Type B pancreatic cell (in vitro differentiated cells): ENCODE measurements around the gene PIGM. TPM values are rescaled to one million over a fixed set of nuclear protein-coding genes. Genes with fewer than 3 reads are reported as not detected.
"Not testable (repeated sequence)": the region's sequence is repeated elsewhere in the genome, so short reads cannot be mapped to it uniquely, and the experiment has no call there.

Experiments used
- DNase-seq: peaks from one replicate; pipeline ENCODE4 v3.0.0; 2021; ENCODE audit warnings: mixed read lengths; ENCODE audit not compliant: unreplicated experiment; ENCODE audit errors: extremely low spot score
- H3K27ac Mint-ChIP-seq: 2 replicates; pipeline ENCODE4 v1.8.0; 2021; ENCODE audit warnings: mild to moderate bottlenecking, mixed read lengths
- H3K27me3 Mint-ChIP-seq: 2 replicates; pipeline ENCODE4 v1.8.0; 2021; ENCODE audit warnings: mixed read lengths
- H3K36me3 Mint-ChIP-seq: 2 replicates; pipeline ENCODE4 v1.8.0; 2021; ENCODE audit warnings: mixed read lengths
- H3K4me1 Mint-ChIP-seq: one replicate; pipeline ENCODE4 v1.8.0; 2021; ENCODE audit warnings: mixed read lengths; ENCODE audit not compliant: unreplicated experiment
- H3K4me3 Mint-ChIP-seq: 2 replicates; pipeline ENCODE4 v1.8.0; 2021; ENCODE audit warnings: mild to moderate bottlenecking, mixed read lengths
- H3K9me3 Mint-ChIP-seq: 2 replicates; pipeline ENCODE4 v1.8.0; 2021; ENCODE audit warnings: mixed read lengths
- CTCF ChIP-seq: fragments of 200-600 bp; sonication (generic); conservative IDR thresholded peaks from 2 replicates; pipeline ENCODE4 v1.5.0; 2021; ENCODE audit warnings: antibody characterized with exemption, mild to moderate bottlenecking
- total RNA-seq: library from RNA; stranded (reverse); gene quantifications from 2 replicates; pipeline ENCODE4 v1.2.1, GENCODE V29; 2021; ENCODE audit warnings: low replicate concordance

Gene PIGM
- total RNA-seq, 1 donor from 2014 or later: 12.0 TPM

- H3K4me1 Mint-ChIP-seq: no peaks in the 10 kb centered on the region
- H3K4me3 Mint-ChIP-seq: no peak overlapping the region
- no peaks in the 10 kb centered on the region for H3K9me3 Mint-ChIP-seq
- no peak for DNase-seq
- no peaks in the 10 kb centered on the region for H3K36me3 Mint-ChIP-seq
- H3K27me3 Mint-ChIP-seq: peaks cover 80% of the 10 kb centered on the region
- peak; percentile 40 for TF ChIP-seq CTCF
- no peak overlapping the region for H3K27ac Mint-ChIP-seq
Measured at GRCh38 chr1:160058087-160058486, 26.3 kb upstream of the PIGM start.

- no peak overlapping the region for H3K4me3 Mint-ChIP-seq
- no peak for DNase-seq
- no peak overlapping the region for H3K27ac Mint-ChIP-seq
- H3K4me1 Mint-ChIP-seq: no peaks in the 10 kb centered on the region
- no peak for TF ChIP-seq CTCF
- H3K9me3 Mint-ChIP-seq: no peaks in the 10 kb centered on the region
- H3K27me3 Mint-ChIP-seq: peaks cover 92% of the 10 kb centered on the region
- no peaks in the 10 kb centered on the region for H3K36me3 Mint-ChIP-seq
Measured at GRCh38 chr1:160056648-160057169, 24.9 kb upstream of the PIGM start.

GRCh38 chr1:160053548-160054365, 22.0 kb upstream of the PIGM start:
- Mint-ChIP-seq H3K4me1 (no peaks in the 10 kb centered on the region), H3K27me3 (peaks cover 83% of the 10 kb centered on the region), H3K9me3 (no peaks in the 10 kb centered on the region), H3K27ac (no peak overlapping the region), H3K36me3 (no peaks in the 10 kb centered on the region), H3K4me3 (no peak overlapping the region)
- DNase-seq: no peak
- no peak for TF ChIP-seq CTCF

GRCh38 chr1:160052936-160053335, 21.1 kb upstream of the PIGM start:
- Mint-ChIP-seq H3K27me3 (peaks cover 82% of the 10 kb centered on the region), H3K9me3 (no peaks in the 10 kb centered on the region), H3K27ac (no peak overlapping the region), H3K36me3 (no peaks in the 10 kb centered on the region), H3K4me3 (no peak overlapping the region), H3K4me1 (no peaks in the 10 kb centered on the region)
- DNase-seq: no peak
- no peak for TF ChIP-seq CTCF

- Mint-ChIP-seq H3K36me3 (no peaks in the 10 kb centered on the region), H3K4me3 (no peak overlapping the region), H3K4me1 (peaks cover 11% of the 10 kb centered on the region), H3K27me3 (peaks cover 77% of the 10 kb centered on the region), H3K27ac (no peak overlapping the region), H3K9me3 (no peaks in the 10 kb centered on the region)
- no peak for DNase-seq
- TF ChIP-seq CTCF: no peak
Measured at GRCh38 chr1:160050619-160051018, 18.8 kb upstream of the PIGM start.

- Mint-ChIP-seq H3K27me3 (peaks cover 77% of the 10 kb centered on the region), H3K4me1 (peaks cover 11% of the 10 kb centered on the region)
- not testable (repeated sequence) for H3K36me3 Mint-ChIP-seq, DNase-seq, H3K4me3 Mint-ChIP-seq, H3K27ac Mint-ChIP-seq, H3K9me3 Mint-ChIP-seq
Measured at GRCh38 chr1:160050182-160050581, 18.4 kb upstream of the PIGM start.
